HCT116 (cell line): ENCODE measurements around the gene VAV2. TPM values are rescaled to one million over a fixed set of nuclear protein-coding genes. Genes with fewer than 3 reads are reported as not detected.

Source experiments
- ATAC-seq: fragments of 200-7000 bp; cut with Tn5 transposase; 2 replicates; pipeline ENCODE4 v1.9.1; 2020; ENCODE audit warnings: mild to moderate bottlenecking, moderate library complexity
- BruUV-seq: library from RNA; stranded (reverse); fragments of 400-500 nt; replicated peaks from 2 replicates; lab custom pipeline; 2021; lab: Mats Ljungman, UMichigan
- CTCF ChIA-PET: fragments of 300-600 bp; sonication (Branson Sonifier 250); formaldehyde crosslinking; loops from one replicate; lab custom pipeline; 2021; ENCODE audit warnings: antibody characterized with exemption; lab: Charles Lee
- POLR2A ChIA-PET: fragments of 300-600, 350-600 bp; sonication (Branson Sonifier 250); formaldehyde crosslinking; loops from one replicate; lab custom pipeline; 2021; ENCODE audit warnings: antibody characterized with exemption; lab: Charles Lee
- RAD21 ChIA-PET, 2 experiments: fragments of 300-600 bp; sonication (Branson Sonifier 250); formaldehyde crosslinking; loops; one replicate each; lab custom pipeline; 2023; ENCODE audit warnings: low total read pairs in 2 of 2; ENCODE audit not compliant: uncharacterized antibody in 2 of 2, unreplicated experiment in 2 of 2, low non-redundant PET in 1 of 2; lab: Charles Lee
- DNase-seq: peaks from one replicate; pipeline ENCODE4 v3.0.0-alpha.2; 2010; ENCODE audit warnings: low read depth, low spot score
- H2AFZ ChIP-seq: fragments of 200-600 bp; shearing (Covaris generic), sonication (generic); 2 replicates; pipeline ENCODE4 v1.6.1; 2017; ENCODE audit warnings: low read depth, mixed run types, mixed read lengths, antibody characterized with exemption, low read length; ENCODE audit not compliant: poor library complexity, severe bottlenecking
- H3K27ac ChIP-seq: 2 replicates; pipeline ENCODE4 v1.5.1; 2012; ENCODE audit warnings: low read depth, low read length
- H3K27me3 ChIP-seq: fragments of 200-600 bp; sonication (generic); 2 replicates; pipeline ENCODE4 v1.6.1; 2016; ENCODE audit warnings: mixed run types, low read length, mixed read lengths; ENCODE audit not compliant: insufficient read depth
- H3K36me3 ChIP-seq, 2 experiments: fragments of 200-500 bp in 1 of 2; fragments of 200-600 bp in 1 of 2; sonication (Bioruptor generic) in 1 of 2; sonication (generic) in 1 of 2; 2 replicates each; pipeline versions ENCODE4 v1.5.1 to v1.6.1; 2014 to 2016; ENCODE audit warnings: low read length in 2 of 2, inconsistent platforms in 1 of 2, mixed read lengths in 1 of 2, mixed run types in 1 of 2; ENCODE audit not compliant: insufficient read depth in 2 of 2, control insufficient read depth in 1 of 2
- H3K4me1 ChIP-seq, 2 experiments: fragments of 200-600 bp in 1 of 2; sonication (generic) in 1 of 2; 2 replicates each; pipeline versions ENCODE4 v1.5.1 to v1.6.1; 2012 to 2017; ENCODE audit warnings: low read length in 2 of 2, inconsistent platforms in 1 of 2, mild to moderate bottlenecking in 1 of 2, mixed read lengths in 1 of 2, mixed run types in 1 of 2, moderate library complexity in 1 of 2; ENCODE audit not compliant: insufficient read depth in 2 of 2, control insufficient read depth in 1 of 2
- H3K4me2 ChIP-seq: fragments of 200-600 bp; sonication (generic); 2 replicates; pipeline ENCODE4 v1.6.1; 2017; ENCODE audit warnings: mixed run types, low read length, mixed read lengths
- H3K4me3 ChIP-seq, 2 experiments: fragments of 200-600 bp in 1 of 2; sonication (generic) in 1 of 2; replicated peaks in 1 of 2; 2 replicates each; pipeline ENCODE4 v1.5.1; 2011 to 2016; ENCODE audit warnings: low read length in 2 of 2, control low read depth in 1 of 2, low read depth in 1 of 2, mild to moderate bottlenecking in 1 of 2, mixed read lengths in 1 of 2, mixed run types in 1 of 2
- H3K79me2 ChIP-seq: fragments of 200-600 bp; sonication (generic); 2 replicates; pipeline ENCODE4 v1.6.1; 2017; ENCODE audit warnings: mild to moderate bottlenecking, mixed run types, low read length, moderate library complexity, mixed read lengths; ENCODE audit not compliant: insufficient read depth
- H3K9ac ChIP-seq: fragments of 200-600 bp; sonication (generic); 2 replicates; pipeline ENCODE4 v1.6.1; 2016; ENCODE audit warnings: low read length, mixed read lengths
- H3K9me2 ChIP-seq: fragments of 200-600 bp; sonication (generic), shearing (Covaris generic); 2 replicates; pipeline ENCODE4 v1.6.1; 2017; ENCODE audit warnings: mixed run types, mild to moderate bottlenecking, moderate library complexity; ENCODE audit not compliant: insufficient read depth
- H3K9me3 ChIP-seq, 2 experiments: fragments of 200-500 bp in 1 of 2; fragments of 200-600 bp in 1 of 2; sonication (Bioruptor generic) in 1 of 2; sonication (generic) in 1 of 2; 2 replicates each; pipeline ENCODE4 v1.6.1; 2014 to 2017; ENCODE audit warnings: low read length in 2 of 2, mixed read lengths in 2 of 2, inconsistent platforms in 1 of 2, low read depth in 1 of 2, mild to moderate bottlenecking in 1 of 2, mixed run types in 1 of 2, moderate library complexity in 1 of 2; ENCODE audit not compliant: control insufficient read depth in 1 of 2, insufficient read depth in 1 of 2
- H4K20me1 ChIP-seq: fragments of 200-600 bp; sonication (generic), shearing (Covaris generic); 2 replicates; pipeline ENCODE4 v1.6.1; 2017; ENCODE audit warnings: mixed run types, mild to moderate bottlenecking, moderate library complexity; ENCODE audit not compliant: insufficient read depth
- ELF1 ChIP-seq: IDR thresholded peaks from 2 replicates; pipeline ENCODE4 v1.6.1; 2012; ENCODE audit warnings: low read depth, borderline replicate concordance
- EZH2 ChIP-seq: fragments of 200-600 bp; sonication (generic); IDR thresholded peaks from 2 replicates; pipeline ENCODE4 v1.6.1; 2017; ENCODE audit warnings: antibody characterized with exemption, mixed run types
- EZH2phosphoT487 ChIP-seq: fragments of 200-600 bp; IDR thresholded peaks from 2 replicates; pipeline ENCODE4 v1.6.1; 2018; ENCODE audit warnings: antibody characterized with exemption, borderline replicate concordance
- POLR2A ChIP-seq: IDR thresholded peaks from 2 replicates; pipeline ENCODE4 v1.7.0; 2011; ENCODE audit warnings: borderline replicate concordance; ENCODE audit not compliant: insufficient read depth, insufficient read length; ENCODE audit errors: extremely low read depth
- RAD21 ChIP-seq: IDR thresholded peaks from 2 replicates; pipeline ENCODE4 v1.6.1; 2012; ENCODE audit warnings: low read depth, mild to moderate bottlenecking
- SIN3A ChIP-seq: IDR thresholded peaks from 2 replicates; pipeline ENCODE4 v1.6.1; 2012; ENCODE audit warnings: low read depth
- SP1 ChIP-seq: IDR thresholded peaks from 2 replicates; pipeline ENCODE4 v1.6.1; 2012; ENCODE audit warnings: low read depth
- SRF ChIP-seq: IDR thresholded peaks from 2 replicates; pipeline ENCODE4 v1.6.1; 2012; ENCODE audit warnings: low read depth
- TCF7L2 ChIP-seq: IDR thresholded peaks from 2 replicates; pipeline ENCODE4 v1.7.0; 2011; ENCODE audit warnings: borderline replicate concordance, inconsistent platforms; ENCODE audit not compliant: insufficient read depth, insufficient read length; ENCODE audit errors: extremely low read depth
- YY1 ChIP-seq: IDR thresholded peaks from 2 replicates; pipeline ENCODE4 v1.6.1; 2011; ENCODE audit warnings: low read length, low read depth, moderate library complexity, mild to moderate bottlenecking; ENCODE audit not compliant: insufficient replicate concordance; ENCODE audit errors: extremely low read depth
- ZFX ChIP-seq: fragments of 450-650 bp; IDR thresholded peaks from 2 replicates; pipeline ENCODE4 v1.6.1; 2017
- ZNF274 ChIP-seq: fragments of 200-500 bp; sonication (Bioruptor generic); IDR thresholded peaks from 2 replicates; pipeline ENCODE4 v1.6.1; 2014; ENCODE audit warnings: mild to moderate bottlenecking, low read depth, low read length, inconsistent platforms
- intact Hi-C: fragments of 100-400 bp; cut with micrococcal nuclease; formaldehyde crosslinking; loops from 2 replicates; pipeline ENCODE4 v1.10.0; 2022
- total RNA-seq: library from RNA; stranded (reverse); gene quantifications from one replicate; pipeline ENCODE4 v1.2.1, GENCODE V29; 2021; ENCODE audit not compliant: unreplicated experiment
- TF ChIP-seq, protein P1 (sequence below): IDR thresholded peaks from 2 replicates; pipeline ENCODE4 v1.6.1; 2012; ENCODE audit warnings: low read depth
- TF ChIP-seq, protein P2 (sequence below): IDR thresholded peaks from 2 replicates; pipeline ENCODE4 v1.6.1; 2012
- TF ChIP-seq, protein P3 (sequence below): IDR thresholded peaks from 2 replicates; pipeline ENCODE4 v1.6.1; 2011; ENCODE audit warnings: mild to moderate bottlenecking, low read length, moderate library complexity; ENCODE audit not compliant: insufficient replicate concordance; ENCODE audit errors: extremely low read depth

VAV2 gene
- total RNA-seq, 1 experiment from 2014 or later: 33.2 TPM

DNA sequence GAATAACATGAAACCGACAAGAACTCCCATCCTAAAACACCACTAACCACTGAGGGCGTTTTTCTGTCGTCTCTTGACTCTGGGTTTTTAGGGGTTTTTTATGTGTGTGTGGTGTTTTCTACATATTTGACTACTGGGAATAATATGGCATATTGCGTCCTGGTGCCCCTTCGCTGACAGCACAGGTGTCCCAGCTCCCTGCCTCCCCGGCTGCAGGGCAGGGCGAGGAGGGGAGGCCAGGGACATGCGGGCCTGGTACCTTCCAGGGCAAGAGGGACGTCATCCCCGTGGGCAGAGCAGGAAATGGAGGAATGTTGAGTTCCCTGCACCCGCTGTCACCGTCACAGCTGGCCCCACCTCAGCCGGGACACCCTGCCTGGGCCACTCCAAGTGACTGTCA is 34.8 kb downstream of the VAV2 start:
- H3K4me2 ChIP-seq: no peak overlapping the region
- no peak overlapping the region for H2AFZ ChIP-seq
- TF ChIP-seq RAD21: no peak
- CTCF ChIA-PET: no interaction called here
- H3K4me1 ChIP-seq: peaks cover 0 to 7% of the 10 kb centered on the region in 2 experiments; a peak in 2 of 4 replicates
- intact Hi-C loops: no loop called here
- H4K20me1 ChIP-seq: 0 out of 2 replicates have a peak, but pooled peaks cover 3% of the 10 kb centered on the region
- no peak overlapping the region for H3K27ac ChIP-seq
- POLR2A ChIA-PET: no interaction called here
- no peak for DNase-seq
- no peaks in the 10 kb centered on the region for H3K9me3 ChIP-seq
- H3K79me2 ChIP-seq: peaks cover 51% of the 10 kb centered on the region; the same call in 1 of the 2 replicates
- no peaks in the 10 kb centered on the region for H3K36me3 ChIP-seq
- H3K4me3 ChIP-seq: no peak overlapping the region
- H3K27me3 ChIP-seq: no peaks in the 10 kb centered on the region
- no peaks in the 10 kb centered on the region for H3K9me2 ChIP-seq
- H3K9ac ChIP-seq: no peak overlapping the region
- no TSS peak for BruUV-seq
- RAD21 ChIA-PET: no interaction called here
- ATAC-seq: no peak

GRCh38 chr9:133956520-133957076 is 35.5 kb downstream of the VAV2 start:
- Histone ChIP-seq H3K4me2 (no peak overlapping the region), H3K36me3 (no peaks in the 10 kb centered on the region), H3K27me3 (no peaks in the 10 kb centered on the region), H3K4me3 (no peak overlapping the region), H3K9me3 (no peaks in the 10 kb centered on the region), H3K9me2 (no peaks in the 10 kb centered on the region), H4K20me1 (0 out of 2 replicates have a peak, but pooled peaks cover 3% of the 10 kb centered on the region), H2AFZ (no peak overlapping the region), H3K79me2 (peaks cover 47% of the 10 kb centered on the region; the same call in 1 of the 2 replicates), H3K27ac (no peak overlapping the region), H3K4me1 (peaks cover 0 to 7% of the 10 kb centered on the region in 2 experiments; a peak in 2 of 4 replicates), H3K9ac (no peak overlapping the region)
- ChIA-PET CTCF (no interaction called here), POLR2A (no interaction called here), RAD21 (no interaction called here)
- ATAC-seq: no peak
- intact Hi-C loops: no loop called here
- DNase-seq: no peak
- no TSS peak for BruUV-seq
- no peak for TF ChIP-seq ELF1
- TF ChIP-seq, protein P1, sequence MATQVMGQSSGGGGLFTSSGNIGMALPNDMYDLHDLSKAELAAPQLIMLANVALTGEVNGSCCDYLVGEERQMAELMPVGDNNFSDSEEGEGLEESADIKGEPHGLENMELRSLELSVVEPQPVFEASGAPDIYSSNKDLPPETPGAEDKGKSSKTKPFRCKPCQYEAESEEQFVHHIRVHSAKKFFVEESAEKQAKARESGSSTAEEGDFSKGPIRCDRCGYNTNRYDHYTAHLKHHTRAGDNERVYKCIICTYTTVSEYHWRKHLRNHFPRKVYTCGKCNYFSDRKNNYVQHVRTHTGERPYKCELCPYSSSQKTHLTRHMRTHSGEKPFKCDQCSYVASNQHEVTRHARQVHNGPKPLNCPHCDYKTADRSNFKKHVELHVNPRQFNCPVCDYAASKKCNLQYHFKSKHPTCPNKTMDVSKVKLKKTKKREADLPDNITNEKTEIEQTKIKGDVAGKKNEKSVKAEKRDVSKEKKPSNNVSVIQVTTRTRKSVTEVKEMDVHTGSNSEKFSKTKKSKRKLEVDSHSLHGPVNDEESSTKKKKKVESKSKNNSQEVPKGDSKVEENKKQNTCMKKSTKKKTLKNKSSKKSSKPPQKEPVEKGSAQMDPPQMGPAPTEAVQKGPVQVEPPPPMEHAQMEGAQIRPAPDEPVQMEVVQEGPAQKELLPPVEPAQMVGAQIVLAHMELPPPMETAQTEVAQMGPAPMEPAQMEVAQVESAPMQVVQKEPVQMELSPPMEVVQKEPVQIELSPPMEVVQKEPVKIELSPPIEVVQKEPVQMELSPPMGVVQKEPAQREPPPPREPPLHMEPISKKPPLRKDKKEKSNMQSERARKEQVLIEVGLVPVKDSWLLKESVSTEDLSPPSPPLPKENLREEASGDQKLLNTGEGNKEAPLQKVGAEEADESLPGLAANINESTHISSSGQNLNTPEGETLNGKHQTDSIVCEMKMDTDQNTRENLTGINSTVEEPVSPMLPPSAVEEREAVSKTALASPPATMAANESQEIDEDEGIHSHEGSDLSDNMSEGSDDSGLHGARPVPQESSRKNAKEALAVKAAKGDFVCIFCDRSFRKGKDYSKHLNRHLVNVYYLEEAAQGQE: no peak
- TF ChIP-seq ZFX: no peak
- no peak for TF ChIP-seq RAD21
- no peak for TF ChIP-seq EZH2phosphoT487
- no peak for TF ChIP-seq YY1
- TF ChIP-seq, protein P2, sequence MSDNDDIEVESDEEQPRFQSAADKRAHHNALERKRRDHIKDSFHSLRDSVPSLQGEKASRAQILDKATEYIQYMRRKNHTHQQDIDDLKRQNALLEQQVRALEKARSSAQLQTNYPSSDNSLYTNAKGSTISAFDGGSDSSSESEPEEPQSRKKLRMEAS: no peak
- TF ChIP-seq, protein P3, sequence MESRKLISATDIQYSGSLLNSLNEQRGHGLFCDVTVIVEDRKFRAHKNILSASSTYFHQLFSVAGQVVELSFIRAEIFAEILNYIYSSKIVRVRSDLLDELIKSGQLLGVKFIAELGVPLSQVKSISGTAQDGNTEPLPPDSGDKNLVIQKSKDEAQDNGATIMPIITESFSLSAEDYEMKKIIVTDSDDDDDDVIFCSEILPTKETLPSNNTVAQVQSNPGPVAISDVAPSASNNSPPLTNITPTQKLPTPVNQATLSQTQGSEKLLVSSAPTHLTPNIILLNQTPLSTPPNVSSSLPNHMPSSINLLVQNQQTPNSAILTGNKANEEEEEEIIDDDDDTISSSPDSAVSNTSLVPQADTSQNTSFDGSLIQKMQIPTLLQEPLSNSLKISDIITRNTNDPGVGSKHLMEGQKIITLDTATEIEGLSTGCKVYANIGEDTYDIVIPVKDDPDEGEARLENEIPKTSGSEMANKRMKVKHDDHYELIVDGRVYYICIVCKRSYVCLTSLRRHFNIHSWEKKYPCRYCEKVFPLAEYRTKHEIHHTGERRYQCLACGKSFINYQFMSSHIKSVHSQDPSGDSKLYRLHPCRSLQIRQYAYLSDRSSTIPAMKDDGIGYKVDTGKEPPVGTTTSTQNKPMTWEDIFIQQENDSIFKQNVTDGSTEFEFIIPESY: no peak
- TF ChIP-seq POLR2A: no peak
- no peak for TF ChIP-seq EZH2
- no peak for TF ChIP-seq TCF7L2
- no peak for TF ChIP-seq SIN3A
- TF ChIP-seq SP1: no peak
- no peak for TF ChIP-seq ZNF274
- no peak for TF ChIP-seq SRF
